ENCODE results near the gene FRRS1. TPM values are rescaled to one million over a fixed set of nuclear protein-coding genes. Genes with fewer than 3 reads are reported as not detected.

FRRS1 gene
- polyA plus RNA-seq, 3 donors from 2014 or later: 0.10 TPM; not detected in 2

DNA sequence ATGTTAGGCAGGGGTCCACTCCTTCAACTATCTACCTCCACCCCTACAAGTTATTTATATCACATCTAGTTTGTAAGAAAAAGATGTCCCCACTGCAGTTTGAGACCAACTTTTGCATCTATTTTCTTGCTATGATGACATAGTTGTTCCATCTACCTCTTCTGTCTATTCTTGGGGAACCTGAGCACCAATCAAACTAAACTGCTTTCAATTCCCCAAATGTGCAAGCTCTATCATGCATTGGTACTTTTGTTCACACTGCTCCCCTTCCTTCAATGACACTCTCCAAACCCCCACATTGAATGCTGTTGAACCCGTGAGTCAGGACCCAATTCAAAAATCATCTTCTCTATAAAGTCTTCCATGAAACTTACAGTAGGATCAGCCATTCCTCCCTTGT lies 16.0 kb upstream of the FRRS1 start:
- no peaks in the 10 kb centered on the region for H3K9me3 Mint-ChIP-seq

DNA sequence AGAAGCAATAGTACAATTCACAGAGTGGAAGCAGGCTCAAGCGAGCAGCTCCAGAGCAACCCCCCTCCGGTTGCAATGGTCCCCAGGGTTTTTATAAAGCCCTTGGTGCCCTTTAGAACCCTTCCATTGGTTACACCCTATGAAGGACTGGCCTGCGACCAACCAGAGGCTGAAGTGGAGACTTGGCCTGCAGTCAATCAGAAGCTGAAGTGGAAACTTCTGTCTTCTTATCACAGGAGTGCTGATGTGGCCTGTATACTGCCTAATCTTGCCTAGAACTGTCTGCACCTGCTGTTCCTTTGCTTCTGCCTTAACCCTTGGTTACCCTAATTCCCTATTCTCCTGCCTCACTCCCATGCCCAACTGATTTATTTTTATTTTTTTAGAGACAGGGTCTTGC lies 15.4 kb upstream of the FRRS1 start:
- Mint-ChIP-seq H3K4me1 (peaks cover 16 to 20% of the 10 kb centered on the region in 2 donors), H3K36me3 (no peaks in the 10 kb centered on the region), H3K9me3 (no peaks in the 10 kb centered on the region), H3K27ac (no peak overlapping the region), H3K27me3 (ENCODE audit: low read depth in 3 of 3) (peaks cover 0 to 6% (median 5%) of the 10 kb centered on the region in 3 donors), H3K4me3 (no peak overlapping the region)
- DNase-seq: no peak

More for the DNA sequence above, 16.0 kb upstream of the FRRS1 start:
- no peak overlapping the region for H3K27ac Mint-ChIP-seq
- peaks cover 2 to 6% (median 5%) of the 10 kb centered on the region in 3 donors for H3K27me3 Mint-ChIP-seq (ENCODE audit: low read depth in 3 of 3)
- DNase-seq: no peak
- peaks cover 16 to 20% of the 10 kb centered on the region in 2 donors for H3K4me1 Mint-ChIP-seq
- no peaks in the 10 kb centered on the region for H3K36me3 Mint-ChIP-seq
- H3K4me3 Mint-ChIP-seq: no peak overlapping the region

DNA sequence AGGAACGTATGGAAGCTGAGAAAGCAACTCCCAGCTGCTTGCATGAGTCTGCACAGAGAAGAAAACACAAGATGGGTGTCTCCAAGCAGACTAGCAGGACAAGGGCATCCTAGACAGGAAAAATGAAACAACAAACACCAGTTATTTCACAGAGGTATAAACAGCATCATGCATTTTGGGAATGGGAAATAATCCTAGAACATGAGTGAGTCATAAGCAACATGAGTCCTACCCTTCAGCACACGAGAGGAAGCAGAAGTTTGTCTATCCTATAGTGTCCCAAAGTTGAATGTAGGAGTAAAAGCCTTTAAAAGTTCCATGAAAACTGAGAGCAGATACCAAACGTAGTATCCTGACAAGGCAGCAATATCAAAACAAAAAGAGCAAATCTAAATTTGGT lies 11.3 kb upstream of the FRRS1 start:
- Mint-ChIP-seq H3K4me3 (no peak overlapping the region), H3K4me1 (no peaks in the 10 kb centered on the region), H3K36me3 (no peaks in the 10 kb centered on the region), H3K27ac (no peak overlapping the region), H3K9me3 (no peaks in the 10 kb centered on the region), H3K27me3 (ENCODE audit: low read depth in 3 of 3) (peaks cover 0 to 6% (median 5%) of the 10 kb centered on the region in 3 donors)
- no peak for DNase-seq

DNA sequence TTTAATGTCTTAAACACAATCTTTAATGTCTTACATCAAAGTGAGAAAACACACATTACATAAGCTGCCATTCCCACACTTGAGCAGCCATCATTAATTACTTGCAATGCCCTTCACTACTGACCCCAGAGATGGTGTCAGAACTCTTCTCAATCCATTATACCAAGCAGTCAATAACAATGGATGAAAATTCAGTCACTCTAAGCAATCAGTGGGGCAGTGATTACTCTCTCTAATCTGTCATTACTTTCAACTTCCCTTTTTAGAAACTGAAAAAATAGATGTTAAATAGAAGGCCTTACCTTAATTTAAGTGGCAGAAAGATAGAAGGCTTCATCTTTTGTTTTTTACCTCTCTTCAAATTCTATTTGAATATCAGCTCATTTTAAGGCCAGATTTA lies 9.7 kb upstream of the FRRS1 start:
- H3K4me3 Mint-ChIP-seq: no peak overlapping the region
- H3K36me3 Mint-ChIP-seq: no peaks in the 10 kb centered on the region
- H3K4me1 Mint-ChIP-seq: no peaks in the 10 kb centered on the region
- H3K27me3 Mint-ChIP-seq (ENCODE audit: low read depth in 3 of 3): peaks cover 0 to 2% (median 2%) of the 10 kb centered on the region in 3 donors
- no peaks in the 10 kb centered on the region for H3K9me3 Mint-ChIP-seq
- no peak for DNase-seq
- H3K27ac Mint-ChIP-seq: no peak overlapping the region

DNA sequence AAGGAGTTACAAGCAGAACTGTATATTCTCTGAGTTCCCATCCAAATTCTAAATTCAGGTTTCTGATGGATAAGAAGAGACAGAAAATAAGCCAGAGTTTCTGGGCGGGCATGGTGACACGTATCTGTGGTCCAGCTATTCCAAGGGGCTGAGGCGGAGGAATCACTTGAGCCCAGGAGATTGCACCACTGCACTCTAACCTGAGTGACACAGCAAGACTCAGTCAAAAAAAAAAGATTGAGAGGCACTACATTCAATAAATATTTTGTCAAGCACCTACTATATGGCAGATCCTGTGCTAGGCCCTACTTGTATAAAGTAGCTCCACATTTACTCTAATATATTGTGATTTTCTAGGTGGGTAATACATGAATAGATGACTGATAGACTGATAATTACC lies 6.4 kb upstream of the FRRS1 start:
- H3K27me3 Mint-ChIP-seq (ENCODE audit: low read depth in 3 of 3): peaks cover 0 to 5% (median under 1%) of the 10 kb centered on the region in 3 donors
- H3K36me3 Mint-ChIP-seq: no peaks in the 10 kb centered on the region
- no peaks in the 10 kb centered on the region for H3K9me3 Mint-ChIP-seq
- no peak overlapping the region for H3K27ac Mint-ChIP-seq
- H3K4me1 Mint-ChIP-seq: no peaks in the 10 kb centered on the region
- DNase-seq: no peak
- no peak overlapping the region for H3K4me3 Mint-ChIP-seq

DNA sequence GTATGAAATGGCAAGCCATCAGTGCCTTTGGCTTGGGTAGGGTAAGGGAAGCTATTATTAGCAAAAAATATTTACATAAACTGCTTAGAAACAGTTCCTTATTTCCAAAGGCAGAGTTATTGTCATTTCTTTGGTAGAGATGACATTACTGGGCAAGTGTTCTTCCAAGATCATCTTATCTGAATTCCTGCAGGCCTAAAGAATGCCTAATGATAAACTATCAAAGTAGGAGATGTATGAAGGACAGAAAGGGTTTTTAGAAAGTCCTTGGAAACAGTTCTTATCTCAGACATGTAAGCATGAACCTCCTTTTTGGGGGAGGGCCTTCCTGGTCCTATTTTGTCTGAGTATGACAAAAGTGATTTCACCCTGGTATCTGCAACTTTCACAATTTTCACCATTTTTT lies 5.1 kb upstream of the FRRS1 start:
- no peak for DNase-seq
- Mint-ChIP-seq H3K4me3 (no peak overlapping the region), H3K27me3 (ENCODE audit: low read depth in 3 of 3) (peaks cover 0 to 5% (median 3%) of the 10 kb centered on the region in 3 donors), H3K4me1 (peaks cover 2% of the 10 kb centered on the region in 2 donors), H3K9me3 (no peaks in the 10 kb centered on the region), H3K27ac (no peak overlapping the region), H3K36me3 (no peaks in the 10 kb centered on the region)

DNA sequence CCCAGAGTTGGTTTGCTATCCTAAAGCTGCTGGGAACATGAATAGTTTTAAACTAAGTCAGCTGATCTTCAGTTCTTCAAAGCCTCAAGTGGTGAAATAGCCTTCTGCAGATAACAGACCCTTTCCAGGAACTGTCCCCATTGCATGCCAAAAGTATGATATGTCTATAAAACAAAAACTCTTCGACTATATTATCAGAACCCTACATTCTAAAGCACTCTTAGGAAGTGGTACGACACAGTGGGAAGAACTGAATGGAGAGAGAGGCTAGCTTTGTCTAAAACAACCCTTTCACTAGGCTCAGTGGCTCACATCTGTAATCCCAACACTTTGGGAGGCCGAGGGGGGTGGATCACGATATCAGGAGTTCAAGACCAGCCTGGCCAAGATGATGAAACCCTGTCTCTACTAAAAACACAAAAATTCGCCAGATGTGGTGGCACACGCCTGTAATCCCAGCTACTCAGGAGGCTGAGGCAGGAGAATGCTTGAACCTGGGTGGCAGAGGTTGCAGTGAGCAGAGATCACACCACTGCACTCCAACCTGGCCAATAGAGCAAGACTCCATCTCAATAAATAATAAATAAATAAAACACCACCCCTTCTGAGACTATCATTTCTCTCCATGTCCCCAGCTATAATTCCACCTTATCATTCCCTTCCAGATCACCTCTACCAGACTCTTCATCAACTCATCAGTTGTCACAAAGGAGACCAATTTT lies 2.2 kb upstream of the FRRS1 start:
- Mint-ChIP-seq H3K4me3 (no peak overlapping the region), H3K27ac (no peak overlapping the region), H3K9me3 (no peaks in the 10 kb centered on the region), H3K4me1 (peaks cover 6 to 8% of the 10 kb centered on the region in 2 donors), H3K27me3 (ENCODE audit: low read depth in 3 of 3) (peaks cover 2 to 5% (median 3%) of the 10 kb centered on the region in 3 donors), H3K36me3 (no peaks in the 10 kb centered on the region)
- no peak for DNase-seq

DNA sequence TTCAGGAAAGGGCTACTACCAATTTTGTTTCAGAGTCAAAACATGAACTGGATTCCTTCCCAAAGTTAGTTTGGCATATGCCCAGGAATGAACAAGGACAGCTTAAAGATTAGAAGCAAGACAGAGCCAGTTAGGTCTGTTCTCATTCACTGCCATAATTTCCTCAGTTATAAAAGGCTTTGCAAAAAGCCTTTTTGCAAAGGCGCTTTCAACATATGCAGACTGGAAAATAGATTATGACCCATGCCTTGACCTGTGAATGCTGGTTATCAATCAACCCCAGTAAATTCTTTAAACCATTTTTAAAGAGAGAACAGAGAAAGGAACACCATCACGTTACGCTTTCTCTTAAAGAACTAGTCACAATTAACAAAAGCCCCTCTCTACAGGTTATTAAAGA lies 1.7 kb upstream of the FRRS1 start:
- Mint-ChIP-seq H3K27ac (no peak overlapping the region), H3K27me3 (ENCODE audit: low read depth in 3 of 3) (peaks cover 2 to 5% (median 3%) of the 10 kb centered on the region in 3 donors), H3K9me3 (no peaks in the 10 kb centered on the region), H3K4me1 (peaks cover 6 to 8% of the 10 kb centered on the region in 2 donors), H3K36me3 (no peaks in the 10 kb centered on the region), H3K4me3 (peak overlapping the region in 1 of 5 donors; percentile 30)
- DNase-seq: no peak

DNA sequence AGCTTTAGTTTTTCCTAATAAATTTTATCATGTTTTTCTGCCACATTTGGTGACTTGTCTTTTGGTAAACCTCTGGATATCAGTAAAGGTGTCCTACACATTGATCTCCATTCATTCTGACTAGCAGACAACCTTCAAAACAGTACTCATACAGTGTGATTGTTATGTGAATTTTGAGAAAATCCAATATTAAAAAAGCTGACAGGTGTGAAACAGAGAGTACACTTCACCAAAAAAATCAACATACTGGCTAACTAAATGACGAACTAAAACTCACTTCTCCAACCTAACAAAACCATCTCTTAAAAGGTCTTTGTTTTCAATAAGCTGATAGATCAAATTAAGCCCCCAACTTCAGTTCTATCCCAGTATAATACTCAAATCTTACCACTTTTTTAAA lies 1.5 kb downstream of the FRRS1 start:
- no peak for DNase-seq
- H3K36me3 Mint-ChIP-seq: no peaks in the 10 kb centered on the region
- H3K9me3 Mint-ChIP-seq: no peaks in the 10 kb centered on the region
- H3K27ac Mint-ChIP-seq: no peak overlapping the region
- H3K4me1 Mint-ChIP-seq: peaks cover 6 to 8% of the 10 kb centered on the region in 2 donors
- H3K4me3 Mint-ChIP-seq: peak overlapping the region; percentile 3 to 47 (median 26)
- H3K27me3 Mint-ChIP-seq (ENCODE audit: low read depth in 3 of 3): peaks cover 3 to 7% (median 3%) of the 10 kb centered on the region in 3 donors

DNA sequence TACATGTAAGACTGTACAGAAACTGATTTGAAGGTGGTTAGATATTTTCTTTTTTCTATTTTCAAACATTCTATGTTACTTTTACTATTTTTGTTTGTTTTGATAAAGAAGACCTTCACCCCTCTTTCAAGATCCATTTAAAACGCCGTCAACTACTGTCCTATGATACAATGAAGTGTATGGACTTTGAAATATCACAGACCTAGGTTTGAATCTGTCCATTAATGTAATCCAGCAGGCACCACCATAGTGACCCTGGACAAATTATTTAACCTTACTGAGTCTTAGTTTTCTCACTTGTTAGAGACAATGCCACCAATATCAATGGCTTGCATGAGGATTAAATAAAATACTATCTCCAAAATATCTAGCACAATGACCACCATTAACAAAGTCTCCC lies 2.0 kb downstream of the FRRS1 start:
- Mint-ChIP-seq H3K9me3 (peaks cover 0 to under 1% (median 0%) of the 10 kb centered on the region in 6 donors), H3K4me3 (no peak overlapping the region), H3K4me1 (peaks cover 6 to 8% of the 10 kb centered on the region in 2 donors), H3K36me3 (peaks cover 0 to 2% (median under 1%) of the 10 kb centered on the region in 3 donors), H3K27me3 (ENCODE audit: low read depth in 3 of 3) (peaks cover 3 to 8% (median 3%) of the 10 kb centered on the region in 3 donors), H3K27ac (no peak overlapping the region)
- DNase-seq: no peak

DNA sequence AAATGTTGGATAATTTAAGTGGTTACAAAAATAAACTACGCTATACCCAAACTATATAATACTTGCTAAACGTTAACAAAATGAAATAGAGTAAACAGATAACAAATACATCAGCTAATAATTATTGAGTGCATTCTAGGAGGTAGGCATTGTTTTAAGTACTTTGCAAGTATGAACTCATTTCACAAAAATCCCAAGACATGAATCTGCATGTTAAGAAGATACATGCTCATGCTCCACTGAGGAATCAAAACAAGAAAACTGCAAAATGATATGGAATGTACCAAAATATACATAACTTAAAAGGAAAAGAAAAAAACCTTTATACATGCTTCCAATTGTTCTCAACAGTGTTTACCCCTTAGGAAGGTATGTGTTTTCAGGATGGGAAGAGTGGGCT lies 2.5 kb downstream of the FRRS1 start:
- Mint-ChIP-seq H3K9me3 (peaks cover 0 to 3% (median 0%) of the 10 kb centered on the region in 6 donors), H3K4me3 (no peak overlapping the region), H3K4me1 (peaks cover 6 to 8% of the 10 kb centered on the region in 2 donors), H3K36me3 (peaks cover 0 to 5% (median 4%) of the 10 kb centered on the region in 3 donors), H3K27ac (no peak overlapping the region), H3K27me3 (ENCODE audit: low read depth in 3 of 3) (peaks cover under 1 to 8% (median 3%) of the 10 kb centered on the region in 3 donors)
- no peak for DNase-seq

DNA sequence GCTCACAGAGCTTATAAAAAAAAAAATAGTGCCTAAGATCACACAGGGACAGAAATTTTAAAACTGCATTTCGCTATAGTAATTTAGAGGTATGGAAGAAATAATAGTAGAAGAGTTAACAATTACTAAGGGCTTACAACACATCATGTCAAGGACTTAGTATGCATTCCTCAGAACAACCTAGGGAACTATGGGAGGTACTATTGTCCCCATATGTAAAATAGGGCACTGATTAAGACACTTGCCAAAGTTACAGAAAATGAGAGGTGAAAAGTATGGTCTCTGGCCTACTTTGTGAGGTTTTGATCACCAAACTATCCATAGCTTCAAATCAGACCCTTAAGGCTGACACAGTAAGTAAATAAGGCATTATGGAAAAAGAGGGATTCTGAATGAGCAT lies 4.7 kb downstream of the FRRS1 start:
- Mint-ChIP-seq H3K4me3 (no peak overlapping the region), H3K36me3 (peaks cover 4 to 7% (median 5%) of the 10 kb centered on the region in 3 donors)

DNA sequence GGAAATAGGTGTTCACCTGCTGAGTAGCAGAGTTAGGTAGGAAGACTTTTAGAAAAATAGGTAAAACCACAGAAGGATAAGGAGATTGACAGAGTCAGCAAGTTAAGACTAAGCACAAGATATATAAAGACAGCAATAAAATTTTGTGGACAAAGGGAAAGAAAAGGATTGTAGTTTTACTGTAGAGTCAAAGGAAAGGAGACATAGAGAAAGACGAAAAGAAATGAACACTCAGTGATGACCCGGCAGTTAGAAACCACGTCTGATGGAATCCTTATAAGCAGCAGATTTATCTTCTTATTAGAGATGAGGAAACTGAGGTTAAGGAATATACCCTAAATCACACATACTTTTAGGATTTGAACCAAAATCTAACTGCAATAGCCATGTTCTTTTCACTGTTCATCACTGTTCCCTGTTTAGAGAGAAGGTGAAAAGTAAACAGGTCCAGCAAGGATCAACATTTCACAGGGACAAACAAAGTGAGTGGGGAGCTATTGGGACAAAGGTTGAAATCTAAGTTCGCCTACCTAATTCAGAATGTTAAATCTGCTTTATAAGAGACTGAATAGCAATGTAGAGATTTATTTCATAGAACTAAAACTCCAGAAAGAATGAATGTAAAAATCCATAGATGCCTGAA lies 6.8 kb downstream of the FRRS1 start:
- Mint-ChIP-seq H3K27ac (no peak overlapping the region), H3K27me3 (ENCODE audit: low read depth in 3 of 3) (peaks cover 0 to 6% (median 0%) of the 10 kb centered on the region in 3 donors), H3K4me3 (no peak overlapping the region), H3K4me1 (no peaks in the 10 kb centered on the region), H3K9me3 (peaks cover 0 to 3% (median 0%) of the 10 kb centered on the region in 6 donors), H3K36me3 (peaks cover 4 to 7% (median 5%) of the 10 kb centered on the region in 3 donors)
- DNase-seq: no peak

More for the DNA sequence above, 4.7 kb downstream of the FRRS1 start:
- Mint-ChIP-seq H3K4me1 (peaks cover 6 to 8% of the 10 kb centered on the region in 2 donors), H3K9me3 (peaks cover 0 to 3% (median 0%) of the 10 kb centered on the region in 6 donors), H3K27me3 (ENCODE audit: low read depth in 3 of 3) (peaks cover 0 to 8% (median 0%) of the 10 kb centered on the region in 3 donors), H3K27ac (no peak overlapping the region)
- no peak for DNase-seq
